Common myeloid progenitor, CD34-positive (primary cell): Measurements from ENCODE around the gene CXCR6.

Experiments
- CTCF ChIA-PET: fragments of 350-600 bp; sonication (Branson Sonifier 250); formaldehyde crosslinking; loops from one replicate; lab custom pipeline; 2021; ENCODE audit warnings: antibody characterized with exemption; lab: Charles Lee
- POLR2A ChIA-PET: fragments of 350-600 bp; sonication (Branson Sonifier 250); formaldehyde crosslinking; loops from one replicate; lab custom pipeline; 2021; ENCODE audit warnings: antibody characterized with exemption; lab: Charles Lee
- DNase-seq, 3 donors: peaks; one replicate each; pipeline versions ENCODE4 v3.0.0 to v3.0.0-alpha.2; 2013
- H3K27ac ChIP-seq, 2 experiments: 1 replicate in 1 of 2; 2 replicates in 1 of 2; pipeline ENCODE4 v1.7.0; 2013; ENCODE audit warnings: inconsistent platforms in 2 of 2, low read length in 2 of 2, mild to moderate bottlenecking in 2 of 2, low read depth in 1 of 2, moderate library complexity in 1 of 2; ENCODE audit not compliant: severe bottlenecking in 2 of 2, insufficient read depth in 1 of 2, poor library complexity in 1 of 2
- H3K27me3 ChIP-seq, 5 experiments: replicated peaks in 2 of 5; 1 replicate in 3 of 5; 2 replicates in 2 of 5; pipeline versions ENCODE4 v1.6.1 to v1.7.0; 2013; ENCODE audit warnings: low read length in 4 of 5, mild to moderate bottlenecking in 2 of 5, moderate library complexity in 2 of 5, inconsistent platforms in 1 of 5; ENCODE audit not compliant: insufficient read depth in 5 of 5, control insufficient read depth in 4 of 5
- H3K36me3 ChIP-seq, 4 experiments: 1 replicate in 2 of 4; 2 replicates in 2 of 4; pipeline versions ENCODE4 v1.6.1 to v1.7.0; 2013; ENCODE audit warnings: low read length in 3 of 4, control low read depth in 1 of 4, mild to moderate bottlenecking in 1 of 4; ENCODE audit not compliant: control insufficient read depth in 4 of 4, insufficient read depth in 4 of 4
- H3K4me1 ChIP-seq, 4 experiments: 1 replicate in 3 of 4; 2 replicates in 1 of 4; pipeline versions ENCODE4 v1.6.1 to v1.7.1; 2013; ENCODE audit warnings: low read length in 3 of 4, mild to moderate bottlenecking in 3 of 4, control low read depth in 1 of 4, inconsistent platforms in 1 of 4, moderate library complexity in 1 of 4; ENCODE audit not compliant: control insufficient read depth in 4 of 4, insufficient read depth in 4 of 4; ENCODE audit errors: control extremely low read depth in 1 of 4
- H3K4me3 ChIP-seq, 7 experiments: 1 replicate in 4 of 7; 2 replicates in 3 of 7; pipeline versions ENCODE4 v1.5.1 to v1.7.0; 2013; ENCODE audit warnings: mild to moderate bottlenecking in 7 of 7, low read length in 6 of 7, moderate library complexity in 6 of 7, inconsistent platforms in 2 of 7, low read depth in 2 of 7, control low read depth in 1 of 7; ENCODE audit not compliant: insufficient read depth in 4 of 7, control insufficient read depth in 1 of 7; ENCODE audit errors: extremely low read depth in 1 of 7
- H3K9me3 ChIP-seq, 5 experiments: 1 replicate in 4 of 5; 2 replicates in 1 of 5; pipeline versions ENCODE4 v1.6.1 to v1.7.1; 2013; ENCODE audit warnings: low read length in 4 of 5, mild to moderate bottlenecking in 2 of 5, inconsistent platforms in 1 of 5, low read depth in 1 of 5, moderate library complexity in 1 of 5; ENCODE audit not compliant: control insufficient read depth in 4 of 5, insufficient read depth in 2 of 5; ENCODE audit errors: control extremely low read depth in 1 of 5
- WGBS: methylation state at CpG from one replicate; pipeline ENCODE4 v1.1.5; 2013; ENCODE audit not compliant: insufficient coverage; 5-methylcytosine and 5-hydroxymethylcytosine counted together

CXCR6 gene

DNA sequence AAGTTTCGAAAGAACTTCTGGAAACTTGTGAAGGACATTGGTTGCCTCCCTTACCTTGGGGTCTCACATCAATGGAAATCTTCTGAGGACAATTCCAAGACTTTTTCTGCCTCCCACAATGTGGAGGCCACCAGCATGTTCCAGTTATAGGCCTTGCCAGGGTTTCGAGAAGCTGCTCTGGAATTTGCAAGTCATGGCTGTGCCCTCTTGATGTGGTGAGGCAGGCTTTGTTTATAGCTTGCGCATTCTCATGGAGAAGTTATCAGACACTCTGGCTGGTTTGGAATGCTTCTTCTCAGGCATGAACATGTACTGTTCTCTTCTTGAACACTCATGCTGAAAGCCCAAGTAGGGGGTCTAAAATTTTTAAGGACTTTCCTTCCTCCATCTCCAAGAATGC is 4.1 kb downstream of the CXCR6 start:
- Histone ChIP-seq H3K27ac (no peak overlapping the region), H3K4me1 (peaks cover 0 to 42% (median 18%) of the 10 kb centered on the region in 4 experiments), H3K36me3 (peaks cover 22 to 81% (median 52%) of the 10 kb centered on the region in 4 experiments), H3K27me3 (no peaks in the 10 kb centered on the region), H3K9me3 (no peaks in the 10 kb centered on the region), H3K4me3 (no peak overlapping the region)
- ChIA-PET POLR2A (no interaction called here), CTCF (interaction anchor here (1.1 to 4.9 kb wide), 5 partner anchors 8 to 130 kb away, joined by 3 to 28 read pairs (median 4); no protein-coding TSS in a partner anchor)
- DNase-seq: peak; percentile 7 to 67 (median 33)
- 64% methylated on average over 3 of the region's 3 CpGs for WGBS

DNA sequence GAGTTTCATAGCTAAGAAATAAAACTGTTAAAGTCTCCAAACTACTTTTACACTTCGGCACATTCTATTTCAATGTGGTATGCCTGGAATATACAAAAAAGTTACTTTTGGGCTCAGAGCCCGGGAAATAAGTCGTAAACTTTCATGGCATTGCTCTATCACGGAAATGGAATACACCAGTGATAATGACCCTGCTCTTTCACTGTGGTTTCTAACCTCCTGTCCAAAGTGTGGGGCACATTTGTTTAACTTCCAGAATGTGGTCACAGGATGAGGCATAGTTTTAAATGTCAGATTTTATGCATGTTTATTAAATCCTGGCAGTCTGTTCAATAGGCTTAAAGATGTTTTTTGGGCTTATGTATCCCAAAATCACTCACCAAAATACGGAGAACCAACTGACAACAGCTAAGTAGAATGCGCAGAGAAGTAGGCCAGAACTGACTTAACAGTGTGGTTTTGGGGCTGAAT is 5.1 kb downstream of the CXCR6 start:
- POLR2A ChIA-PET: no interaction called here
- Histone ChIP-seq H3K4me1 (peaks cover 0 to 36% (median 14%) of the 10 kb centered on the region in 4 experiments), H3K4me3 (peak overlapping the region in 1 of 7 experiments; percentile 10), H3K36me3 (peaks cover 24 to 88% (median 57%) of the 10 kb centered on the region in 4 experiments), H3K9me3 (no peaks in the 10 kb centered on the region), H3K27ac (no peak overlapping the region), H3K27me3 (no peaks in the 10 kb centered on the region)
- CTCF ChIA-PET: interaction anchor here (1.2 to 4.9 kb wide), 5 partner anchors 9 to 133 kb away, joined by 3 to 28 read pairs (median 6); no protein-coding TSS in a partner anchor
- WGBS: 9% methylated on average over 5 of the region's 6 CpGs
- peak; percentile 18 to 86 (median 62) for DNase-seq

GRCh38 chr3:45948881-45949280 is 5.6 kb downstream of the CXCR6 start:
- H3K36me3 ChIP-seq: peaks cover 26 to 93% (median 62%) of the 10 kb centered on the region in 4 experiments
- H3K9me3 ChIP-seq: no peaks in the 10 kb centered on the region
- 100% methylated on average over 6 of the region's 6 CpGs for WGBS
- ChIA-PET POLR2A (no interaction called here), CTCF (interaction anchor here (2.1 to 4.9 kb wide), 3 partner anchors 10 to 132 kb away, joined by 6 to 28 read pairs (median 8); no protein-coding TSS in a partner anchor)
- no peaks in the 10 kb centered on the region for H3K27me3 ChIP-seq
- H3K4me1 ChIP-seq: peaks cover 0 to 36% (median 14%) of the 10 kb centered on the region in 4 experiments
- H3K27ac ChIP-seq: no peak overlapping the region
- H3K4me3 ChIP-seq: no peak overlapping the region
- DNase-seq: no peak

DNA sequence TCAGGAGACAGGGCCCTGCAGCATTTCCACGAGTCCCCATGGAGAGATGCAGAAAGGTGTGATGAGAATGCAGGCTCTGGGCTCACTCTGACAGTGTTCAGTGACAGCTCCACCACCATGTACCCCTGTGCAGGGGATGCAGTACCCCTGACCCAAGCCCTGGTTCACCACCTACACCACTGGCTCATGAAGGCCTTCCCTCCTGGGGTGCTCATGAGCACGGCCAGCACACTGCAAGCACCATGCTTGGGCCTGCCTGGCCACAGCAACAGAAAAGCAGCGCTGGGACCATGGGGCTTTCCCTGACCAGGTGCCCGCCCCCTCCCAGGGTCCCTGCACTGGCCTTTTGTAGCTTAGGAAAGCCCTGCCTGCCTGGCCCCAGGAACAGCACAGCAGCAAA is 6.2 kb downstream of the CXCR6 start:
- 100% methylated on average over 2 of the region's 4 CpGs for WGBS

DNA sequence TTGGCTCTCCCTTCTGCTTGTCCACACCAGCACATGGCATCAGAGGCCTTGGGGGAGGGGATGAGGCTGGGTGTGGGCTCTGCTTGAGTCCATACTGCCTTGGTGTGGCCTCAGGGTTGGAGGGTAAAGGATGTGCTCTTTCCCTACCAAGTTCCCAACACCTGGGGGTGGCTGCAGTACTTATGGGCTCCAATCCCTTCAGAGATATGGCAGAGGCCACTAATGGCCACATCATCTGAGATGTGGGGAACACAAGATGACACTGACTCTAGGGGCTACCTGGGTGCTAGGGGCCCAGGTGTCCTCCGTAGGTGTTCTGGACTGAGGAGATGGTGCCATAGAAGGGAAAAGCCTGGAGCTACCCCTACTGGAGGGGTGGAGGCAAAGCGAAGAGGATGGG is 6.9 kb downstream of the CXCR6 start:
- 88% methylated on average over 1 of the region's 2 CpGs for WGBS
- H3K27me3 ChIP-seq: no peaks in the 10 kb centered on the region
- ChIA-PET POLR2A (no interaction called here), CTCF (interaction anchor here (1.0 to 2.3 kb wide), 5 partner anchors 11 to 131 kb away, joined by 3 to 15 read pairs (median 6); no protein-coding TSS in a partner anchor)
- H3K4me1 ChIP-seq: peaks cover 0 to 36% (median 14%) of the 10 kb centered on the region in 4 experiments
- H3K36me3 ChIP-seq: peaks cover 31 to 99% (median 71%) of the 10 kb centered on the region in 4 experiments
- H3K9me3 ChIP-seq: no peaks in the 10 kb centered on the region
- no peak for DNase-seq
- no peak overlapping the region for H3K27ac ChIP-seq
- no peak overlapping the region for H3K4me3 ChIP-seq

More for the DNA sequence above, 6.2 kb downstream of the CXCR6 start:
- Histone ChIP-seq H3K36me3 (peaks cover 30 to 98% (median 67%) of the 10 kb centered on the region in 4 experiments), H3K27me3 (no peaks in the 10 kb centered on the region), H3K4me3 (no peak overlapping the region), H3K9me3 (no peaks in the 10 kb centered on the region), H3K4me1 (peaks cover 0 to 36% (median 14%) of the 10 kb centered on the region in 4 experiments), H3K27ac (no peak overlapping the region)
- POLR2A ChIA-PET: no interaction called here
- CTCF ChIA-PET: interaction anchor here (2.3 to 4.9 kb wide), 2 partner anchors 128 to 132 kb away, joined by 6 to 28 read pairs; no protein-coding TSS in a partner anchor
- no peak for DNase-seq

- Histone ChIP-seq H3K36me3 (peaks cover 38 to 99% (median 71%) of the 10 kb centered on the region in 4 experiments), H3K4me1 (peaks cover 0 to 36% (median 14%) of the 10 kb centered on the region in 4 experiments), H3K9me3 (no peaks in the 10 kb centered on the region), H3K27ac (no peak overlapping the region), H3K4me3 (no peak overlapping the region), H3K27me3 (no peaks in the 10 kb centered on the region)
- CTCF ChIA-PET: interaction anchor here (1.0 to 1.8 kb wide), 5 partner anchors 12 to 127 kb away, joined by 3 to 15 read pairs (median 3); no protein-coding TSS in a partner anchor
- WGBS: 83% methylated on average over 4 of the region's 6 CpGs
- POLR2A ChIA-PET: interaction anchor here (0.5 kb wide), 1 partner anchor 158 kb away, joined by 3 read pairs; no protein-coding TSS in a partner anchor
- DNase-seq: no peak
Measured at GRCh38 chr3:45950686-45951600, 7.7 kb downstream of the CXCR6 start.
